Measurements from ENCODE around the gene SDHB.

SDHB gene

DNA sequence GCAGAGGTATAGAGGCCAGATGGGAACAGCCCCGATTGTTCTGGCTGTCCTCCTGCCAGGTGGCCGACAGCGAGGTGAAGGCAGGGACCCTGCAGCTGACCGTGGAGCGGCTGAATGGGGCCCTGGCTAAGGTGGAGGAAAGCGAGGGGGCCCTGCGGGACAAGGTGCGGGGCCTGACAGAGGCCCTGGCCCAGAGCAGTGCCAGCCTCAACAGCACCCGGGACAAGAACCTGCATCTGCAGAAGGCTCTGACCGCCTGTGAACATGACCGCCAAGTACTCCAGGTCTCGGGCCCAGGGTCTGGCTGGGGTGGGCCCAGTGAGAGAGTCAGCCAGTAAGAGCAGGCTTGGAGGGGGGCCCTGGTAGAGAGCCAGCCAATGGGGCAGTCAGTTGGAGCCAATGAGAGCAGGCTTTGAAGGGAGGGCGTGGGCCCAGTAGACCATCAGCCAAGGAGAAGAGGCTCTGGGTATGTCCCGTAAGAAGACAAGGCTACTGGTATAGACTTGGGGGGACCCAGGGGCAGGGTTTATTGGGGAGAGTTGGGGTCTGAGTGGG lies 84.7 kb downstream of the SDHB start:
- DNase-seq (ENCODE audit: low read depth, low spot score), result no peak
